ENCODE measurements around the gene SPTLC1.
"Not testable (repeated sequence)": the region's sequence is repeated elsewhere in the genome, so short reads cannot be mapped to it uniquely, and the experiment has no call there.

Gene SPTLC1

GRCh38 chr9:92003308-92004044 is 111.7 kb downstream of the SPTLC1 start:
- Histone ChIP-seq H3K4me3 (ENCODE audit: low read depth, low read length) (no peak overlapping the region), H3K27me3 (ENCODE audit: control insufficient read depth, insufficient read depth, low read length) (no peaks in the 10 kb centered on the region), H3K27ac (ENCODE audit: low read depth, low read length) (no peak overlapping the region), H3K4me1 (ENCODE audit: control insufficient read depth, insufficient read depth, low read length) (no peaks in the 10 kb centered on the region), H3K36me3 (ENCODE audit: control insufficient read depth, insufficient read depth, low read length) (no peaks in the 10 kb centered on the region), H3K9ac (ENCODE audit: low read length) (no peak overlapping the region), H3K9me3 (ENCODE audit: control insufficient read depth, insufficient read depth, low read depth, low read length) (0 out of 2 replicates have a peak, but pooled peaks cover 3% of the 10 kb centered on the region)

- not testable (repeated sequence) for H3K9me3 ChIP-seq (ENCODE audit: control insufficient read depth, insufficient read depth, low read depth, low read length)
Observed at GRCh38 chr9:92001948-92002347, 113.3 kb downstream of the SPTLC1 start.

GRCh38 chr9:92001244-92001643 is 114.0 kb downstream of the SPTLC1 start:
- no peaks in the 10 kb centered on the region for H3K27me3 ChIP-seq (ENCODE audit: control insufficient read depth, insufficient read depth, low read length)
- H3K9me3 ChIP-seq (ENCODE audit: control insufficient read depth, insufficient read depth, low read depth, low read length), result 0 out of 2 replicates have a peak, but pooled peaks cover 3% of the 10 kb centered on the region
- no peak overlapping the region for H3K9ac ChIP-seq (ENCODE audit: low read length)
- H3K27ac ChIP-seq (ENCODE audit: low read depth, low read length), result no peak overlapping the region
- no peak overlapping the region for H3K4me3 ChIP-seq (ENCODE audit: low read depth, low read length)
- no peaks in the 10 kb centered on the region for H3K4me1 ChIP-seq (ENCODE audit: control insufficient read depth, insufficient read depth, low read length)
- no peaks in the 10 kb centered on the region for H3K36me3 ChIP-seq (ENCODE audit: control insufficient read depth, insufficient read depth, low read length)

More at GRCh38 chr9:92001948-92002347, 113.3 kb downstream of the SPTLC1 start:
- not testable (repeated sequence) for H3K4me3 ChIP-seq (ENCODE audit: low read depth, low read length); H3K27ac ChIP-seq (ENCODE audit: low read depth, low read length); H3K27me3 ChIP-seq (ENCODE audit: control insufficient read depth, insufficient read depth, low read length); H3K4me1 ChIP-seq (ENCODE audit: control insufficient read depth, insufficient read depth, low read length); H3K9ac ChIP-seq (ENCODE audit: low read length); H3K36me3 ChIP-seq (ENCODE audit: control insufficient read depth, insufficient read depth, low read length)

DNA sequence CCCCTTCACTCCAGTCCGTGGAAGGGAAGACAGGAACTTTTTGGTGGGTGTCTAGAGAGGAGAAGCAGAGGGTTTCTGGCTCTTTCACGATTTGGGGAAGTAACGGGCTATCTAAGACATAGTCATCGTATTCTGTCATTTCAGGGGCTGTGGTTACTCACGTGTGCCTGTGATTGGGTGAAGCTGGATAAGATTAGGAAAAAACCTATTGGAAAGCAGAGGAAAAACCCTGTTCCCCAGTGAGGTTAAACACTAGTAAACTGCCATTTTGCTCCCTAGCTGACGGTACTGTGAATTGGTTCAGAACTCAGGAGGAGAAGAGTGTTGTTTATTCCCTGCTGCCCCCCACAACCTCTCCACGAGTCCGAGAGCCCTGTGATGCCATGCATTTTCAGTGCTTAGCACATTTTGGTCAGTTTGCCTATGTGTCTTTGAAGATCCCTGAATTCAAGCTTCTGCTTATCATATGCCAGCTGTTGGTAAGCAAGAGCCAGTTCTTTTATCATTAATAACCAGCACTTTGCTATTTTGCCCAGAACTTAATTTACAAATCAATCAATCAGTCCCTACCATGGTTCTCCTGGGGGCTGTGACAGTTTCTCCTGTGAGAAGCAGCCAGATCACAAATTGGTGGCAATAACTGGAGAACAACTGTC is 120.1 kb downstream of the SPTLC1 start:
- Histone ChIP-seq H3K27me3 (ENCODE audit: control insufficient read depth, insufficient read depth, low read length) (no peaks in the 10 kb centered on the region), H3K9ac (ENCODE audit: low read length) (no peak overlapping the region), H3K4me3 (ENCODE audit: low read depth, low read length) (no peak overlapping the region), H3K9me3 (ENCODE audit: control insufficient read depth, insufficient read depth, low read depth, low read length) (no peaks in the 10 kb centered on the region), H3K27ac (ENCODE audit: low read depth, low read length) (no peak overlapping the region), H3K36me3 (ENCODE audit: control insufficient read depth, insufficient read depth, low read length) (no peaks in the 10 kb centered on the region), H3K4me1 (ENCODE audit: control insufficient read depth, insufficient read depth, low read length) (no peaks in the 10 kb centered on the region; the same call in 1 of the 2 replicates)

- Histone ChIP-seq H3K4me3 (ENCODE audit: low read depth, low read length) (no peak overlapping the region), H3K4me1 (ENCODE audit: control insufficient read depth, insufficient read depth, low read length) (no peaks in the 10 kb centered on the region; the same call in 1 of the 2 replicates), H3K9ac (ENCODE audit: low read length) (no peak overlapping the region), H3K9me3 (ENCODE audit: control insufficient read depth, insufficient read depth, low read depth, low read length) (no peaks in the 10 kb centered on the region), H3K36me3 (ENCODE audit: control insufficient read depth, insufficient read depth, low read length) (no peaks in the 10 kb centered on the region), H3K27me3 (ENCODE audit: control insufficient read depth, insufficient read depth, low read length) (no peaks in the 10 kb centered on the region), H3K27ac (ENCODE audit: low read depth, low read length) (no peak overlapping the region)
Observed at GRCh38 chr9:91994422-91994821, 120.8 kb downstream of the SPTLC1 start.

GRCh38 chr9:91992461-91993041 is 122.7 kb downstream of the SPTLC1 start:
- no peaks in the 10 kb centered on the region for H3K27me3 ChIP-seq (ENCODE audit: control insufficient read depth, insufficient read depth, low read length)
- no peaks in the 10 kb centered on the region; the same call in 1 of the 2 replicates for H3K4me1 ChIP-seq (ENCODE audit: control insufficient read depth, insufficient read depth, low read length)
- H3K27ac ChIP-seq (ENCODE audit: low read depth, low read length), result no peak overlapping the region
- H3K36me3 ChIP-seq (ENCODE audit: control insufficient read depth, insufficient read depth, low read length), result no peaks in the 10 kb centered on the region
- no peak overlapping the region for H3K4me3 ChIP-seq (ENCODE audit: low read depth, low read length)
- no peaks in the 10 kb centered on the region for H3K9me3 ChIP-seq (ENCODE audit: control insufficient read depth, insufficient read depth, low read depth, low read length)
- no peak overlapping the region for H3K9ac ChIP-seq (ENCODE audit: low read length)

GRCh38 chr9:91991721-91992341 is 123.4 kb downstream of the SPTLC1 start:
- no peak overlapping the region for H3K9ac ChIP-seq (ENCODE audit: low read length)
- no peak overlapping the region for H3K4me3 ChIP-seq (ENCODE audit: low read depth, low read length)
- H3K9me3 ChIP-seq (ENCODE audit: control insufficient read depth, insufficient read depth, low read depth, low read length), result no peaks in the 10 kb centered on the region
- no peaks in the 10 kb centered on the region for H3K27me3 ChIP-seq (ENCODE audit: control insufficient read depth, insufficient read depth, low read length)
- no peak overlapping the region for H3K27ac ChIP-seq (ENCODE audit: low read depth, low read length)
- no peaks in the 10 kb centered on the region; the same call in 1 of the 2 replicates for H3K4me1 ChIP-seq (ENCODE audit: control insufficient read depth, insufficient read depth, low read length)
- no peaks in the 10 kb centered on the region for H3K36me3 ChIP-seq (ENCODE audit: control insufficient read depth, insufficient read depth, low read length)

DNA sequence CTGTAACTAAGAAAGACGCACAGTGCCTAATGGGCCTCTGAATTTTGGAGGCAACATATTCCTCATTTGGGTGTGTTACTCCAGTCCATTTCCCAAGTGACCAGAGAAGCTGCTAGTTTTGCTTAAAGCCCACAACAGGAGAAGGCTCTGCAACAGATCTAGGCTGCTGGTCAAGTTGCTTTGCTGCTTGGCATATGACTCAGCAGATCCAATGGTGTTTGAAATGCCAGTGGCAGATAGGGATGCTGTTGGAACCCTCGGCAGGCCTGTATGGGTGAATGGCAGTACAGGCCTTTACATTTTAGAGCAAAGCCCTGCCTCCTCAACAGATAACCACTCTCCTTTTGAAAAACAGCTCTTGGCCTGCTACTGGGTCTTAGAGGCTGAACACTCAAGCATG is 129.0 kb downstream of the SPTLC1 start:
- Histone ChIP-seq H3K9ac (ENCODE audit: low read length) (no peak overlapping the region), H3K9me3 (ENCODE audit: control insufficient read depth, insufficient read depth, low read depth, low read length) (peaks cover 19% of the 10 kb centered on the region), H3K36me3 (ENCODE audit: control insufficient read depth, insufficient read depth, low read length) (no peaks in the 10 kb centered on the region), H3K4me3 (ENCODE audit: low read depth, low read length) (no peak overlapping the region), H3K27ac (ENCODE audit: low read depth, low read length) (no peak overlapping the region), H3K4me1 (ENCODE audit: control insufficient read depth, insufficient read depth, low read length) (no peaks in the 10 kb centered on the region), H3K27me3 (ENCODE audit: control insufficient read depth, insufficient read depth, low read length) (no peaks in the 10 kb centered on the region)

DNA sequence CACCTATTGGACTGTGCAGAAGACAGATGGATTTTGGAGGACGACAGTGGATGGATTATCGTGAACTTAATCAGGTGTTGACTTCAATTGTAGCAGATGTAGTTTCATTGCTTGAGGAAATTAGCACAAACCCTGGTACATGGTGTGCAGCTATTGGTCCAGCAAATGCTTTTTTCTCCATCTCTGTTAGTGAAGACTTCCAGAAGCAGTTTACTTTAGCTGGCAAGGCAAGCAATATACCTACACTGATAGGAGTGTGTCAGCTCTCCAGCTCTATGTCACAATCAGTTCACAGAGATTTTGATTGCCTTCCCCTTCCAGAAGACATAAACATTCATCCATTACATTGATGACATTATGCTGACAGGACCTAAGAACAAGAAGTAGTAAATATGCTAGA is 129.5 kb downstream of the SPTLC1 start:
- Histone ChIP-seq H3K4me1 (ENCODE audit: control insufficient read depth, insufficient read depth, low read length) (no peaks in the 10 kb centered on the region), H3K27ac (ENCODE audit: low read depth, low read length) (no peak overlapping the region), H3K4me3 (ENCODE audit: low read depth, low read length) (no peak overlapping the region), H3K9ac (ENCODE audit: low read length) (no peak overlapping the region), H3K9me3 (ENCODE audit: control insufficient read depth, insufficient read depth, low read depth, low read length) (peaks cover 24% of the 10 kb centered on the region), H3K36me3 (ENCODE audit: control insufficient read depth, insufficient read depth, low read length) (no peaks in the 10 kb centered on the region), H3K27me3 (ENCODE audit: control insufficient read depth, insufficient read depth, low read length) (no peaks in the 10 kb centered on the region)

All from HUES6 (cell line).